ENCODE measurements around the gene ITGA5.

ITGA5 gene

DNA sequence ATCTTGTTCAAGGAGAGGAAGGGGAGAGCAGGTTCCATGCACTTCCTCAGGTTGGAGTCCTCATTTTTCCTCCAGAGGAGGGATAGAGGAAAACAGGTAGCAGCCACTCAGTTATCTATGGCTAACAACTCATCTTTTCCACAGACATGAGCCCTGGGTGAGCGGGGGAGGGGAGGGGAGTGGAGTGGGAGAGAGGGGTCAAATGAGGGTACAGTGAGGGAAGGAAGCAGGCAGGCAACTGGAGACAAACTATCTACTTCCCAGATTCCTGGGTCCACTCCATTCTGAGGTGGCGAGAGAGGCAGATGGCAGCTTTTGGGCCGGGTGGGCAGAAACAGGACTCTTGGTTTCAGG is 32.0 kb downstream of the ITGA5 start:
- DNase-seq, result no peak

DNA sequence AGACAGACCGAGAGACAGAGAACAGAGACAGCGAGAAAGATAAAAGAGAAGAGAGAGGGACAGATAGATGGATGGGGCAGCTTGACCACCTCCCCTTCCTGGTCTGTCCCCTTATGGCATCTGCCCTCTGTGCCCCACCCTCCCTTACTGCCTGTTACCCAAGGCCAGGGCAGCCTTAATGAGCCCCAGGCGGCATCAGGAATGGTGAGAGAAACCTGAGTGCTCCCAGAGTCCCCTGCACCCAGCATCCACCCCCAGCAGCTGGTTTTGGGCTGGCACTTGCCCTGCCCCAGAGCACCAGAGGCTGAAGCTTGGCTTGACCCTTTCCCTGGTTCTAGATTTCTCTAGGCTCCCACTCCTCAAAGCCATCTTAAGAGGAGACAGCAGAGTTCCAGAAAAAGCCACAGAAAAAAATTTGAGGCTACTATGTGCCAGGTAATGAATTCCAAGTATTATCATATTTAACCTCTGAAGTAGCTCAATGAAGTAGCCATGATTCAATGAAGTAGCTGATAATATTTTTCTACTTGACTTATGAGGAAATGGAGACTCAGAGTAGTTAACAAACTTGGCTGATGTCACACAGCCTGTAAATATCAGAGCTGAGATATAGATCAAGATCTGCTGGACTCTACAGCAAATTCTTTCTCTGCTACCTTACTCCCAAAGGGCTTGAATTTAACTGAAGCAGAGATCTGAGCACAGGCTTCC is 32.5 kb downstream of the ITGA5 start:
- DNase-seq, result no peak

DNA sequence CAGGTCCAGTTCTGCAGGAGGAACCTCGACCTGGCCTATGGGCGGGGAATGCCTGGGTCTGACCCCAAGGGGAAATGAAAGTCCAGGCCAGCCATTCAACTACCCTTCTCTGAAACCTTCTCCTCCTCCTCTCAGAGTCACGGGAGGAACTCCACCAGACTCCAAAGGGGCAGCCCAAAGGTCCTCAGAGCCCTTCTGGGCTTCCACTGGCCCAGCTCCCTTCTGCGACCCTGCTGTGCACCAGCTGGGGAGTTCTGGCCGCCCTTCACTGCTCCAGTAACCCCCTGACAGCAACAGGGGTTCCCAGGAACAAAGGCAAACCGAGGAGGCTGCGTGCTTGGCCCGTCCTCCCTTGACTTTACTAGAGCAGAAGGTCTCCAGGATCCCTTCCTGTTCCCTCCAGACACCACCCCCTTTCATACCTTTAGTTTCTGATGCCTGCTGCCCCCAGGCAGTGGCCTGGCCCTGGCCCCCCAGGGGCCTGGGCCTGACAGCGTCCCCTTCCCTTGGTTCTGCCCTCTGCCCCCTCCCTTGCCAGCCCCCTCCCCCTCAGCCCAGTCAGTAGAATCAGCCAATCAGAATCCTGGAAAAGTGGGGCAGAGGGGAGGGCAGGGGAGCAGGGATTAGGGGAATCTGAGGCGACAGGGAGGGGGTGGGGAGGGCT is 33.7 kb downstream of the ITGA5 start:
- DNase-seq, result no peak

DNA sequence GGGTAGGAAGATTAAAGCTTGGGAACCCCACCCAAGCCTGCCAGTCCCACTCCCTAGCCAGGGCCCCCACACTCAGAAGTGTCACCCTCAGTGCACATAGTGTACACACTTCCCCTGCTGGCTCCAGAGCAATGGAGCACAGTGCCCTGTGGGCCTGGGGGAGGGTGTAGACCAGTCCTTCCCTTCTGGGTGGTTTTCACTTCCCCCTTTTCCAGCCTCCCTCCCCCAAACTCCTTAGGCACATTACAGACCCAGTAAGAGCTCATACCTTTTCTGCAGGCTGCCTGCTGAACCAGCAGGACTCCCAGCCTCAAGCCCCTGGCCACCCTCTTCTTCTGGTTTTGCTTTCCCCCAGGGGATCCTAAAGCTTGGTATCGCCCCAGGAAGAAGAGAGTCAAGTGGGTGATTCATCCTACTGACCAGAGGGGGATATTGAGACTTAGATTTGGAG is 34.5 kb downstream of the ITGA5 start, which contains the start of gene ZNF385A:
ZNF385A (minus strand) TSS at position 143 of the 451 bp plus-strand sequence. CDS start 219 bp downstream, outside the sequence.
- no peak for DNase-seq

DNA sequence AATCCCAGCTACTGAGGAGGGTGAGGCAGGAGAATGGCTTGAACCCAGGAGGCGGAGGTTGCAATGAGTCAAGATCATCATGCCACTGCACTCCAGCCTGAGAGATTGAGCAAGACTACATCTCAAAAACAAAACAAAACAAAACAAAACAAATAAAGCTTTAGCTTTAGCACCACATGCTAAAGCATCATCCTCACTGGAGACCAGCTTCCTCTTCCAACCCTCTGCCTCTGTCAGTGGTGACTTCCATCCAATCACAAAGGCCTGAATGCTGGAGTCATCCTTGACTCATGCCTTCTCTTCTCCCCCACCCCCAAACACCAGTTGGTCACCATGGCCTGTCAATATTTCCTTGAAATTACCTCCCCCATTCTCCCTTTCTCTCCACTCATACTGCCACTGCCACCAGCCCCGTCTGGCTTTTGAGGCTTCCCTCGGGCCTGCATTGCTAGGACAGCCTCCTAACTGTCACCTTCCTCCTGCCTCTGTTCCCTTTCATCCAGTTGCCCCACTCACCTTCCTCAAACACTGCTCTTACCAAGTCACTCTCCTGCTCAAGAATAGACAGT is 35.9 kb downstream of the ITGA5 start:
- DNase-seq, result peak; percentile 99

DNA sequence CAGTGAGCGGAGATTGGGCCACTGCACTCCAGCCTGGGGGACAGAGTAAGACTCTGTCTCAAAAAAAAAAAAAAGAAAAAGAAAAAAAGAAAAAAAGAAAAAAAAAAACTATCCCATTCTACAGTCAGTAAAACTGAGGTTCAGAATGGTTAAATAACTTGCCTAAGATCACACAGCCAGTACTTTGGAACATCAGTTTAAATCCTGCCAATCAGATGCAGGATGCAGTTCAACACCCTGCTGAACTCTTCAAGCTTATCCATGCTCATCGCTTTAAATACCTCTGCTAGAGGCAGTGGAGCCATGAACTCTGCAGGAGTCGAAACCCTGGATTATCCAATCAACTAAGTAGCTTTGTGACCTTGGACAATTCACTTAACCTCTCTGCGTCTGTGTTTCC is 37.9 kb downstream of the ITGA5 start:
- DNase-seq, result no peak

DNA sequence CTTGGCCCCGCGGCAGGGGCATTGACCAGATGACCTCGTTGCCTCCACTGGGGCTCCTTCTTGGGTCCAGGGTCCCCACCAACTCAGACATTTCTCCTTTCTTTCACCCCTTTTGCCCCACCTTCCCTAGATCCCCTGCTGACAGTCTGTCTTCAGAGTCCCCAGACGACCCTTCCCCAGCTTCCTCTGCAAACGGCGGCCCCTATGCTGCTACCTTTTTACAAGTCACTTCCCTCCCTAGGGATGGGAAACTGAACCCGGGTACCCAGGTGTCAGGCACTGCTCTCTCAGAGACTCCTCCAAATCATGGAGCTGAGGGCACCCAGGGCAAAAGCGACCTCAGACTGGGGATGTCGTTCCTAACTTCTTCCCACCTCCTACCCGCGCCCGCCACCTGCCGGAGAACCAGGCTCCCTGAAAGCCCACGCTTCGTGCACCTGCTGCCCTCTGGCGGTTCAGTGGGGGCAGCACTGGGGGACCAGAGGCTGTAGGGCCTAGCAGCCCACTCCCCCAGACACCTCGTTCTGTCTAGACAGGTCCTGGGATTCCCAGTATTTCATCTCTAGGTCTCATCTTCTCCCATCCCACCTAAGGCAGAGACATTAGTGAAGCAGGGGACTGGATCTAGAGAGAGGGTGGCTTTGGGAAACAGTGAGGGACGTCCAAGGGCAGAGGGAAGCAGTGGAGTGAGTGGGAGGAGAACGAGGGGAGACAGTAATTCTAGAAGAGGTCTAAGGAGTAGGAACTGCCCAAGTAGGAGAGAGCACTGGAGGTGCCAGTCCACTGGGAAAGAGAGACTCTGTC is 39.5 kb downstream of the ITGA5 start:
- peak; percentile 82 for DNase-seq

DNA sequence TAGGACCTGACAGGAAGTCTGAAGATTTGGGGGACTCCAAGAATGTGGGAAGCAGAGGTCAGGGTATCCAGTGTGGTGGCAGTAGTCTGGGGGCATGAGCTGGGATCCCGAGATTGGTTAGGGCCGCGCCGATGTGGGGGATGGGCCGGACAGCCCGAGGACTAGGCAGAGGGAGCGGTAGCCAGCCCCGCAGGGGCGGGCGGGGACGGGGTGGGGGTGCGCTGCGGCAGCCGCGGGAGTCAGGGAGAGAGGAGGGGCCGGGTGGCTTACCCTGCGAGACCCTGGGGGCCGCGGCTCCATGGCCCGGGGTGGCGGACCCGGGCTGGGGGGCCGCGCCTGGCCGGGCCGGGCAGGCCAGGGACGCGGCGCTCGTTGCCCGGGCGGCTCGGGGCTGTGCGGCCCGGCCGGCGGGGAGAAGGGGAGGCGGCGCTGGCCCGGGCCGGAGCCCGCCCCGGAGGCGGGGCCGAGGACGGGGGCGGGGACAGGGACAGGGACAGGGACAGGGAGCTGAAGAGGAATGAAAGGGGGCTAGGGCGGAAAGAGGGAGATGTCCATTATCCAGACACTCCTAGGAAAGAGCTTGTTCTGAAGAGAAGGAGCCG is 40.2 kb downstream of the ITGA5 start:
- DNase-seq, result no peak

DNA sequence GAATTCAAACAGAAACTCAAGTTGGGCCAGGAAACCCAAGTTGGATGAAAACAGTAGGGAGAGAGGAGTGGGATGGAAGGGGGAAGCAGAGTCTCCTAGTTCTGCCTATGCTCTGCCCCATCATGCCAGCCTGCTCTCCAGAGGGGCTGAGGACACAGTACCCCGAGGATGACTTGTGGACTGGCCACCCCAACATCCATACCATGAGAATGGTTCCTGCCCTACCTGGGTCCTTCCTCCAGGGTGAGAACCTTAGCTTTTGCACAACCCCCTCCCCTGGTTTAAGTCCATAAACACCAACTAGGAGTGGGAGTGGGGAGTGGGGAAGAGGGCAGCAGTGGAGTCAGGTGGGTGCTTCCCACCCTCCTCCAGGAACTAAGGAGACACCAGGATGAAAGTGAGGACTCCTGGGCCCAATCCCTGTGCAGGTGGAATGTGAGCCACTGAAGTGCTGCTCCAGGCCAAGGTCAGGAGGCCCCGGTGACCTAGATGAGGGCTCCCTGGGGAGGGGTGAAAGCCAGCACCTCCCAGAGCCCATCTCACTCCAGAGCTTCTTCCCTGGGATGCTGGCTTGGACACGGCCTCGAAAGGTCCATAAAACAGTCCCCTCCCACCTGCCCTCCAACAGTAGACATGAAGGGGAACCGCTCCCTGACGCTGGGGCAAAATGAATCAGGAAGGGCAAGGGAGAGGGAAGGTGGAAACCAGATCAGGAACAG is 41.1 kb downstream of the ITGA5 start:
- DNase-seq, result no peak

DNA sequence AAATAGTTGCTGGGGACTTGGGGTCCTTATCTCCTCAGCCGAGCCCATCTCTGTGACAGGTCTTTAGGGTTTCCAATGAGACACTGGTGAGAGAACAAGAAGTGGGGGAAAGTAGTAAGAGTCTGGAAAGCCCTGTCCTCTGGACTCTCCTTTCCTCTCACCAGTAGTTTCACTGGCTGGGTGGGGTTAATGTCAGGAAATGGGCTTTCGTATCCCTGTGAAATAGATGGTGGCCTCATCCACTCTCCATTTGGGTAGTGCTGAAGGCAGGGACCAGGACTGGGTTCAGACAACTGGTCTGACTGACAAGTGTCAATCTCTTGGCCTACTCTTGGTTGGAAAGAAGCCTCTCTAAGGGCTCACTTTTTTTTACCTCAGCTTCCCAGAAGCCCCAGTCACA is 42.1 kb downstream of the ITGA5 start:
- no peak for DNase-seq

DNA sequence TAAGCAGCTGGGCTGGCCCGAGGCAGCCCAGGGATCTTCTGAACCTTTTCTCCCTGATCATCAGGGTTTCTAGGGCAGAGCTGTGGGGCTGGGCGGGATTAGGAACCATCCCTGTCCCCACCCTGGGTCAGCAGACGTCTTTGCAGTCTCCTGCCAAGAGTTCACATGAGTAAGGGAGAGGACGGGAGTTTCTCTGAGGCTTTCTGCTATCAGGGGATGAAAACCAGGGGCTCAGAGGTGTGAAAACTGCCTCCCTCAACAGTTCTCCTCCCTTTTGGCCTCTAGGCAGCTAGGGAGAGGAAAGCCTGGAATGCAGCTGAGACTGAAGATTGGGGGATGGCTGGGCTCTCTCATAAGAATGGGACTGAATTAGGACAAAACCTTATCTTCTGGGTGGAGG is 42.5 kb downstream of the ITGA5 start:
- DNase-seq, result no peak

DNA sequence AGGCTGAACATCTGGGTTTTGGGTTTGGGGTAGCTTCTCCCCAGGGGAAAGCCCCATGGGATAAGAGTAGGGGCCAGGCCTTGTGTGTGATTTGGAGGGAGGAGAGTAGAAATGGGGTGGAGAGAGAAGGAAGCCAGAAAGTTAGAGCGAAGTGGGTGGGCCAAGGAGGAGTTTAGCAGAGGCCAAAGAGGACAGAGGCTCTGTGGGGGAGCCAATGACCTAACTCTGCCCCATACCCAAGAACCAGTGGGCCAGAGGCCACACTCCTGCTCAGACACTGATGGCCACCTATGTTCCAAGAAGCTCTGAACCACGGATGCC is 43.8 kb downstream of the ITGA5 start:
- DNase-seq, result no peak

DNA sequence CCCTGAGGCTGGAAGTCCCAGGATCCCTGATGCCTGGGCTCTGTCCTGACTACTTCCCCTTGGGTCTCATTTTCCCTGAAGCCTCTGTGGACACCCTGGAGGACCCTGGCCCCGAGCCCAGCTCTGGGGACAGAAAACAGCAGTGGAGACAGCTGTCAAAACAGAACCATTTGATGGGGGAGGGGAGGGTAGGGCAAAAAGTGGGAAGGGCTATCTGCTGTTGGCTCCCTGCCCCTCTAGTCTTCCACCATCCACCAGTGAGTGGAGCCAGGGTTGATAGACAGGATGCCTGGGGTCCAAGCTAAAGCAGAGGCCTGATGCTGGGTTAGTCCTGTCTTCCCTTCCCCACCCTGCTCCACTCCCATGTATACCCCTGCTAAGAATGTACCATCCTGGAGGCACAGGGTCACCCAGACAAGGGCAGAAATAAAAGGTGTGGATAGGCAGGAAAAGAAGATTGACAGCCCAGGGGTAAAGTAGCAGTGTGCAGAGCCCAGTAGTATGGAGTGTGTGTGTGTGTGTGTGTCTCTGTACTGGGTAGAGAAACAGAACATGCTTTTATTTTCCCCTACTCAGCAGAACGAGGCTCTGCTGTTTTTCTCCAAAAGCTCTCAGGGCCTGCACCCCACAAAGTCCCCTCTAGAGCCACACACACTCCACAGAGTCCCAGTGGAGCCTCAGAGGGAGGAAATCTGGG is 44.4 kb downstream of the ITGA5 start:
- no peak for DNase-seq

DNA sequence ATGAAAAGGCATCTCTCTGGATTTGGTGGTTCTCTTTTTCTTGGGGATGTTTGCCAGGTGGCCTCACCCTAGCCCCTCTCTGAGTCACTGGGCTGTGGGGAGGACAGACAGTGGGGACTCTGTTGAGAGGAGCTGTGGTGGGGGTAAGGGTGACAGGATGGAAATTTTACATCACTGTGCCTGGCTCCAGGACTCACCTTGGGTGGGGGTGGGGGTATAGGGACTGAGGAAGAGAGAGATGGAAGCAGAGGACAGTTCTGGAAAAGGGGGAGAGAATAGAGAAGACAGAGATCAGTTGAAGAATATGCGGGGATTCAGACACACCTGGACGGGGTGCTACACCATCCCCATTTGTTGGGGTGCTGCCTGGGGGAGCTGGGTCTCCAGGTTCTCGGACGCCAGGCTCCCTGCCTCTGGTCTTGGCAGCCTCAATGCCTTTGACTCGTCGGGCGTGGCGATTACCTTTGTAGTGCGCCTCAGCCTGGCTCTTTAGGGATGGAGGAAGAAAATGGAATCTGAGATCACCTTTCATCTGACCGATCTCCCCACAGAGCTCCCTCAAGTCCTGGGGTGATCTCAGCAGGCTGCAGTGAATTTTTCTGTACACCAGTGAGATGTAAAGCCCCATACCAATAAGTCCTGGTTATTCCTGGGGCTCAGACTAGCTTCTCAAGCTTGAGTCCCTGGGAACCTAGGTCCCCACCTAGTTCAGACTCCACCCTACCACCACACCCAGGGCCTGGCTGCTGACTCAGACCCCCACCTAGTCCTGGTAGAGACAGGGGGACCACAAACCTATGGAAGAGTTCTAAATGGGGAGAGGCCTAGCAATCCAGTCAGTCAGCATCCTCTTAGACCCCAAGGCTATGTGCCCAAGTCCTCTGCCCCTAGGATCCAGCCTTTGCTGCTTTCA is 45.2 kb downstream of the ITGA5 start:
- DNase-seq, result no peak

DNA sequence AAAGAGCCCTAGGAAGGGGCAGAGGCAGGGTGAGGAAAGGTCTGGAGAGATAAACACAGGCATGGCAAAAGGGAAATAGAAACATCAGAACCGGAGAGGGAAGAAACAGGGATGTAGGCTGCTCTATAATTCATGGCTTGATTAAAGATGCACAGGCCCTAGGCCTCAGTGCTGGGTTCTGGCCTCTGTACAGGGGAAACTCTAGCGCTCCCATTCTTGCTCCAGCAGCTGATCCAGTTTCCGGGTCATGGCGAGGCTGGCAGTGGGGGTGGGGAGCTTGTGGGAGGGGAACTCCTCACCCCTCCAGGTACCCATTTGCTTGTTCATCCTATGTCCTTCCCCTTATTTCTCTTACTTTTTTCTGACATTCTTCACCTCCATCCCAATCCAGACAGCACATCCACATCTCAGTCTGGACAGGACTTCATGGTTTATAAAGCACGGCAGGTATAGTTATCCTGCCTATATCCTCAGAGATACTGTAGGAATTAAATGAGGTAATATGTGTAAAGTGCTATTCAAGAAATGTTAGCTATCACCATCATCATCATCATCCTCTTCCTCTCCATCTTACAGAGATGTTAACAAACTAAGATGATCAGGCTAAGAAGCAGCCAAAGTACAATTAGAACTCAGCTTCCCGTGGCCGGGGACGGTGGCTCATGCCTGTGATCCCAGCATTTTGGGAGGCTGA is 46.8 kb downstream of the ITGA5 start:
- no peak for DNase-seq

DNA sequence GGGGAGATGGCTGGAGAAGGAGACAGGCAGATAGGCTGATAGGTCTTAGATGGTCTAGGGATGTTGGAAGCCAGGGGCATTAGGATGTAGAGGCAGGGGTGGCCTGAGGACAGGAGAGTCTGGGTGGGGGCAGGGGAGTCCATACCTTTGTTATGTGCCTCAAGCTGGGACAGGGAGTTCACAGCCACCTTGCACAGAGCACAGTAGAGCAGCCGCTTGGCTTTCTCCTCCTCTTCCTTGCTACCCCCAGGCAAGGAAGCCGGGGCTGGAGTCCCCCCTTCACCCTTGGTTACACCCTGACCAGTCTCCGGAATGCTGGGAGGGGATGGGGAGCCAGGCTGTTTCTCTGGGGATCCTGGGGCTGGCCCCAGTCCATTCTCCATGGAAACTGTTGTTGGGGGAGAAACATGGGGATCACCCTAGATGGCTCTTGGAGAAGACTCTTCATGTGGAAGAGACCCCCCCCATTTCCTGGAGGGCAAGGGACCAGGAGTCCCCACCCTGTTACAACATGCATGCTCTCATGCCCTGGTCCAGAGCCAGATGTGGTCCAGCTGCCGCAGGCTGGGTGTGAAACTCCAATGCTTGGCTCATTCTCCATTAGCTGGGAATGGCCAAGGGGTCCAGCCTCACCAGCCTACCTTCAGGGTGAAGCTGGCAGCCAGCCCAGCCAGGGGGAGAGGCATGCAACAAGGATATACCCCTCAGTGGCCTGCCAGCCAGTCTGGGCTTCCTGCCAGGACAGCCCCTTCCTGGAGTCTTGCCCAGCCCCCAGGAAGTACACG is 47.5 kb downstream of the ITGA5 start:
- no peak for DNase-seq

DNA sequence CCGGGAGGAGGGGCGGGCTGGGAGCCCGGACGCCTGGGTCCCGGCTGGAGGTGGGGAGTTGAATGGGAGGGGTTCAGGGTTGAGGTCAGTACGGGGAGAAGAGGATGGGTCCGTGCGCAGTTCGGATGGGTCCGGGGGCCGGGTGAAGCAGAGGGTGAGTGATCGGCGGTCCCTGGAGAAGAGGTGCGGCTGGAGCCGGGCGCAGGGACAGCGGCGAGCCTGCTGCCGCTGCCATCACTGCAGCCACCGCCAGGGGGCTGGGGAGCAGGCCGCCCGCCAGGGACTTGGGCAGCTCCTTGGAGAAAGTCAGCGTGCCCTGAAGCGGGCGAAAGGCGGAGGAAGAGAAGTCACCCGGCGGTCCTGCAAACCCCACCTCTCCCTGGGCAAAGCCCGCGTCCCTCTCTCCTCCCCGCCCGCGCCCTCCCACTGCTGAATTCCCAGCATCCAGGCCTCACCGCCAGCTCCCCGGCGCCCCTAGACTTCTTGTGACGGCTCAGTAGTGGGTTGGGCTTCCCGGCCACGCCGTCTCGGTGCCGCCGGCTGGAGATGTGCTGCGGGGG is 48.8 kb downstream of the ITGA5 start:
- DNase-seq, result peak; percentile 86

DNA sequence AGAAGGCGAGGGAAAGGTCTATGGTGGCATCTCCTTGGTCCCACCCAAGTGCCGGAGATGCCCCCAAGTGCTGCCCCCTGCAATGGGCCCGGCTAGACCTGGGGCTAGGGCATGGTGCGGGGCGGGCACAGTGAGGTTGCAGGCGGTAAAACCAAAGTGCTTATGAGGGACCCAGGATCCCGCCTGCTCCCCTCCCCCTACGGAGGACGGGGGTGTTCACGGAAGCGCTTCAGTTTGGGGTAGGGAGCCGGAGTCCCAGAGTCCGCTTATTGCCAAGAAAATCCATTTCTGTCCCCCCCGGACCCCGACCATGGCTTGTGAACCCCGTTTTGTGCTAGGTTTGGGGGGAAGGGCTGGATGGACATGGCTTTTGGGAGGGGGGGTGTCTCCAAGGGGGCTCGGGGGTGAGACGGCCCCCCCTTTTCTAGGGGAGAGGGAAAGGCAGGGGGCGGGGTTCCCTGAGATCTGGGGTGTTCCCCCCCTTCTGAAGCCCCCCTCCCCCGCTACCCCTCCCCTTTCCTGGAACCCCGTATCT is 49.4 kb downstream of the ITGA5 start:
- no peak for DNase-seq

Data from HCEC 1CT (cell line).